Uterus (tissue), 2 donors: Measurements from ENCODE around the gene LAMB3.

Source experiments
- CTCF ChIP-seq, 4 experiments: fragments of 200-600 bp in 2 of 4; fragments of 450-650 bp in 2 of 4; sonication (generic) in 2 of 4; IDR thresholded peaks; one replicate each; pipeline ENCODE4 v1.5.1; 2016 to 2019; ENCODE audit warnings: antibody characterized with exemption in 4 of 4, mild to moderate bottlenecking in 2 of 4, moderate library complexity in 1 of 4
- POLR2A ChIP-seq, 2 donors: fragments of 450-650 bp; IDR thresholded peaks; one replicate each; pipeline ENCODE4 v1.6.1; 2016; ENCODE audit warnings: antibody characterized with exemption in 2 of 2, mild to moderate bottlenecking in 1 of 2, moderate library complexity in 1 of 2

GRCh38 chr1:209593747-209594146, 58.5 kb downstream of the LAMB3 start:
- no peak for TF ChIP-seq CTCF (IDR thresholded peaks at IDR 0.05)
- no peak for TF ChIP-seq POLR2A (IDR thresholded peaks at IDR 0.05)
